Tibial artery (tissue), 4 donors: Measurements from ENCODE around the gene SNRK.

ENCODE experiments used
- DNase-seq, 2 donors: peaks; one replicate each; pipeline ENCODE4 v3.0.0-alpha.2; 2019
- H3K27ac ChIP-seq, 2 donors: fragments of 200-600 bp; sonication (generic) in 1 of 2; 1 replicate in 1 of 2; 2 replicates in 1 of 2; pipeline ENCODE4 v1.5.1; 2018 to 2019; ENCODE audit warnings: mild to moderate bottlenecking in 1 of 2
- H3K27me3 ChIP-seq, 2 donors: fragments of 200-600 bp; sonication (generic) in 1 of 2; one replicate each; pipeline versions ENCODE4 v1.5.1 to v1.6.0; 2016 to 2019
- H3K36me3 ChIP-seq, 3 donors: fragments of 200-600 bp; sonication (generic) in 2 of 3; one replicate each; pipeline ENCODE4 v1.5.1; 2016 to 2019; ENCODE audit warnings: mild to moderate bottlenecking in 2 of 3
- H3K4me1 ChIP-seq, 4 donors: fragments of 200-600 bp; sonication (generic) in 2 of 4; 1 replicate in 3 of 4; 2 replicates in 1 of 4; pipeline ENCODE4 v1.5.1; 2016 to 2019
- H3K4me3 ChIP-seq, 2 donors: fragments of 200-600 bp; sonication (generic) in 1 of 2; 1 replicate in 1 of 2; 2 replicates in 1 of 2; pipeline ENCODE4 v1.5.1; 2018 to 2019; ENCODE audit warnings: mild to moderate bottlenecking in 2 of 2
- H3K9me3 ChIP-seq, 3 donors: fragments of 200-600 bp; sonication (generic) in 1 of 3; one replicate each; pipeline ENCODE4 v1.5.1; 2016 to 2019
- CTCF ChIP-seq, 2 experiments: fragments of 200-600 bp in 1 of 2; fragments of 450-650 bp in 1 of 2; IDR thresholded peaks; one replicate each; pipeline ENCODE4 v1.5.1; 2017 to 2019; ENCODE audit warnings: antibody characterized with exemption in 2 of 2, mild to moderate bottlenecking in 1 of 2, moderate library complexity in 1 of 2
- intact Hi-C: fragments of 100-400 bp; cut with DNase I; formaldehyde crosslinking; loops from one replicate; pipeline ENCODE4 v1.15.0; 2023; ENCODE audit warnings: low total_unique reads

The SNRK gene

GRCh38 chr3:43340403-43340802 lies 54.1 kb downstream of the SNRK start:
- peaks cover 78 to 98% (median 85%) of the 10 kb centered on the region in 3 donors for H3K36me3 ChIP-seq
- no peak for TF ChIP-seq CTCF (IDR thresholded peaks at IDR 0.05)
- no peak for DNase-seq
- intact Hi-C loops = no loop called here
- H3K9me3 ChIP-seq = peaks cover 0 to 41% (median 25%) of the 10 kb centered on the region in 3 donors
- no peak overlapping the region for H3K4me3 ChIP-seq
- H3K27ac ChIP-seq = no peak overlapping the region
- H3K4me1 ChIP-seq = no peaks in the 10 kb centered on the region
- no peaks in the 10 kb centered on the region for H3K27me3 ChIP-seq

GRCh38 chr3:43341788-43342187 lies 55.4 kb downstream of the SNRK start:
- Histone ChIP-seq H3K27ac (no peak overlapping the region), H3K27me3 (no peaks in the 10 kb centered on the region), H3K36me3 (peaks cover 81 to 98% (median 85%) of the 10 kb centered on the region in 3 donors), H3K4me1 (no peaks in the 10 kb centered on the region), H3K9me3 (peaks cover 0 to 28% (median 19%) of the 10 kb centered on the region in 3 donors), H3K4me3 (no peak overlapping the region)
- no peak for TF ChIP-seq CTCF (IDR thresholded peaks at IDR 0.05)
- intact Hi-C loops = no loop called here
- no peak for DNase-seq

GRCh38 chr3:43343185-43343584 lies 56.8 kb downstream of the SNRK start:
- H3K4me1 ChIP-seq = no peaks in the 10 kb centered on the region
- H3K4me3 ChIP-seq = no peak overlapping the region
- peaks cover 81 to 98% (median 85%) of the 10 kb centered on the region in 3 donors for H3K36me3 ChIP-seq
- no peak overlapping the region for H3K27ac ChIP-seq
- H3K27me3 ChIP-seq = no peaks in the 10 kb centered on the region
- no peak for DNase-seq
- peaks cover 0 to 14% (median 5%) of the 10 kb centered on the region in 3 donors for H3K9me3 ChIP-seq
- no peak for TF ChIP-seq CTCF (IDR thresholded peaks at IDR 0.05)
- intact Hi-C loops = no loop called here

- Histone ChIP-seq H3K9me3 (peaks cover 0 to 7% (median 0%) of the 10 kb centered on the region in 3 donors), H3K27me3 (no peaks in the 10 kb centered on the region), H3K4me1 (no peaks in the 10 kb centered on the region), H3K4me3 (no peak overlapping the region), H3K36me3 (peaks cover 81 to 98% (median 89%) of the 10 kb centered on the region in 3 donors), H3K27ac (no peak overlapping the region)
- intact Hi-C loops = no loop called here
- TF ChIP-seq CTCF (IDR thresholded peaks at IDR 0.05) = no peak
- DNase-seq = no peak
Observed at GRCh38 chr3:43343815-43344214, 57.5 kb downstream of the SNRK start.

GRCh38 chr3:43344520-43344919 lies 58.2 kb downstream of the SNRK start:
- no peaks in the 10 kb centered on the region for H3K4me1 ChIP-seq
- H3K9me3 ChIP-seq = peaks cover 0 to under 1% (median 0%) of the 10 kb centered on the region in 3 donors
- no peaks in the 10 kb centered on the region for H3K27me3 ChIP-seq
- no peak for TF ChIP-seq CTCF (IDR thresholded peaks at IDR 0.05)
- H3K27ac ChIP-seq = no peak overlapping the region
- intact Hi-C loops = no loop called here
- H3K4me3 ChIP-seq = no peak overlapping the region
- peaks cover 82 to 98% (median 91%) of the 10 kb centered on the region in 3 donors for H3K36me3 ChIP-seq
- DNase-seq = no peak

- H3K27ac ChIP-seq = no peak overlapping the region
- no peak for DNase-seq
- no peaks in the 10 kb centered on the region for H3K4me1 ChIP-seq
- no peak for TF ChIP-seq CTCF (IDR thresholded peaks at IDR 0.05)
- intact Hi-C loops = no loop called here
- no peaks in the 10 kb centered on the region for H3K9me3 ChIP-seq
- no peak overlapping the region for H3K4me3 ChIP-seq
- H3K36me3 ChIP-seq = peaks cover 78 to 100% (median 93%) of the 10 kb centered on the region in 3 donors
- H3K27me3 ChIP-seq = no peaks in the 10 kb centered on the region
Observed at GRCh38 chr3:43345246-43345645, 58.9 kb downstream of the SNRK start.
